Measurements from ENCODE around the gene MDH1.
A peak's percentile ranks its signal among the peaks of the same experiment; 100 is the strongest.

- TF ChIP-seq CTCF (IDR thresholded peaks at IDR 0.05): peak in 1 of 3 experiments; percentile 19
- no peak for TF ChIP-seq POLR2A (IDR thresholded peaks at IDR 0.05)
Observed at GRCh38 chr2:63588385-63589147, at the start of gene MDH1, which contains the start of gene WDPCP.
